Lung (tissue), 12 donors: Measurements from ENCODE around the gene IL3RA. TPM values are rescaled to one million over a fixed set of nuclear protein-coding genes. Genes with fewer than 3 reads are reported as not detected.
A peak's percentile ranks its signal among the peaks of the same experiment; 100 is the strongest.

Experiments used
- ATAC-seq: fragments of 200-7000 bp; cut with Tn5 transposase; one replicate; pipeline ENCODE4 v1.9.1; 2020; ENCODE audit warnings: moderate number of reproducible peaks; ENCODE audit not compliant: insufficient read depth, low FRiP score
- DNase-seq, 3 donors: peaks; one replicate each; pipeline ENCODE4 v3.0.0-alpha.2; 2013 to 2017
- H3K27ac ChIP-seq, 2 donors: one replicate each; pipeline ENCODE4 v1.5.1; 2013; ENCODE audit warnings: mild to moderate bottlenecking in 2 of 2, moderate library complexity in 2 of 2, control low read depth in 1 of 2, inconsistent platforms in 1 of 2, low read depth in 1 of 2, low read length in 1 of 2
- H3K27me3 ChIP-seq, 3 donors: one replicate each; pipeline ENCODE4 v1.5.1; 2013; ENCODE audit warnings: low read length in 2 of 3; ENCODE audit not compliant: control insufficient read depth in 3 of 3, insufficient read depth in 3 of 3
- H3K36me3 ChIP-seq, 4 donors: one replicate each; pipeline ENCODE4 v1.5.1; 2013; ENCODE audit warnings: low read length in 4 of 4, mild to moderate bottlenecking in 1 of 4, moderate library complexity in 1 of 4; ENCODE audit not compliant: control insufficient read depth in 4 of 4, insufficient read depth in 4 of 4
- H3K4me1 ChIP-seq, 5 donors: one replicate each; pipeline ENCODE4 v1.5.1; 2013; ENCODE audit warnings: low read length in 5 of 5, mild to moderate bottlenecking in 2 of 5, moderate library complexity in 1 of 5; ENCODE audit not compliant: control insufficient read depth in 5 of 5, insufficient read depth in 5 of 5
- H3K4me3 ChIP-seq: one replicate; pipeline ENCODE4 v1.5.1; 2013; ENCODE audit warnings: mild to moderate bottlenecking, control low read depth, moderate library complexity
- H3K9ac ChIP-seq, 2 donors: one replicate each; pipeline ENCODE4 v1.5.1; 2013; ENCODE audit warnings: low read length in 2 of 2, control low read depth in 1 of 2; ENCODE audit not compliant: insufficient read depth in 1 of 2
- H3K9me3 ChIP-seq, 4 donors: one replicate each; pipeline ENCODE4 v1.5.1; 2013; ENCODE audit warnings: low read length in 3 of 4, mild to moderate bottlenecking in 1 of 4, moderate library complexity in 1 of 4; ENCODE audit not compliant: control insufficient read depth in 4 of 4, insufficient read depth in 3 of 4
- WGBS, 2 donors: extraction: QIAGEN DNeasy Blood & Tissue Kit; methylation state at CpG; one replicate each; pipeline ENCODE4 v1.1.7; 2013; 5-methylcytosine and 5-hydroxymethylcytosine counted together
- polyA plus RNA-seq, 2 donors: library from polyadenylated mRNA; stranded (reverse); fragments of 200-250 nt; gene quantifications; one replicate each; pipeline ENCODE4 v1.2.1, GENCODE V29; 2013
- total RNA-seq, 2 donors: library from RNA; depleted of rRNA in 1 of 2; stranded (reverse); fragments of >200 nt in 1 of 2; gene quantifications; one replicate each; pipeline ENCODE4 v1.2.1, GENCODE V29; 2014 to 2021
- TF ChIP-seq, protein P1 (sequence below): IDR thresholded peaks from 2 replicates; pipeline ENCODE4 v1.5.1; 2012; ENCODE audit warnings: mild to moderate bottlenecking; ENCODE audit errors: control extremely low read depth, extremely low read depth
- donor health status: control.
- donor health status: control.
- donor health status: Bipolar disorder and iron deficiency.
- donor health status: healthy.
- donor health status: DM: yes; HTN: yes; CAD: no.

IL3RA gene
- total and polyA plus RNA-seq, 4 donors, result 19.2 to 52.2 (median 20.5) TPM

DNA sequence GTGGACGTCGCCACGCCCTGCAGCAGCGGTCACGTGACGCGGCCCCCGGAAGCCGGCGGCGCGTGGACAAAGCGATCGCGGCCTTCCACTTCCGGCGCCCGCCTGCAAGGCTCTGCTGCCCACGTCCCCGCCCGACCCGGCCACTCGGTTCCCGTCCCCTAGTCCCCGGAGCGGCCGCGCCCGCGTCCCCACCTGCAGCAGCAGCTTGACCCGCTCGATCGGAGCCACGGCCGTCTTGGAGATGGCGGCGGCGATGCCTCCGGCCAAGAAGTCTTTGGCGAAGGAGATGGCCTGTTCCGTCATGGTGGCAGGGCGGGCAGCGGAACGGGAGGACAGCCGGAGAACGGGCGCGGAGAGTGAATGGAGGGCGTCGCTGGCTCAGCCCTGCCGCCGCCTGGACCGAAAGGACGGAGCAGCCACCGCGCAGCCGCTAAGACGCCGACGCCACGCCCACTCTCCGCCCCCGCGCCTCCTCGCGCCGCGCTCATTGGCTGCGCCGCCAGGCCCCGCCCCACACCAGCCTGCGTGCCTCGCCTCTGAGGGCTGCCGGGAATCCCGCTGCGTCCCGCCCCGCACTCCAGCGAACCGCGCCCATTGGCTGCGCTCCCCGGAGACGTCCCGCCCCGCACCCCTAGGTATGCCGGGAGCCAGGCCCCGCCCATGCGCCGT is 55.3 kb downstream of the IL3RA start, which contains the start of gene SLC25A6:
SLC25A6 (minus strand) TSS at position 407 of the 669 bp plus-strand sequence; CDS start at position 303, 104 bp downstream.
- Histone ChIP-seq H3K9me3 (no peaks in the 10 kb centered on the region), H3K4me1 (peaks cover 0 to 25% (median 7%) of the 10 kb centered on the region in 5 donors)

DNA sequence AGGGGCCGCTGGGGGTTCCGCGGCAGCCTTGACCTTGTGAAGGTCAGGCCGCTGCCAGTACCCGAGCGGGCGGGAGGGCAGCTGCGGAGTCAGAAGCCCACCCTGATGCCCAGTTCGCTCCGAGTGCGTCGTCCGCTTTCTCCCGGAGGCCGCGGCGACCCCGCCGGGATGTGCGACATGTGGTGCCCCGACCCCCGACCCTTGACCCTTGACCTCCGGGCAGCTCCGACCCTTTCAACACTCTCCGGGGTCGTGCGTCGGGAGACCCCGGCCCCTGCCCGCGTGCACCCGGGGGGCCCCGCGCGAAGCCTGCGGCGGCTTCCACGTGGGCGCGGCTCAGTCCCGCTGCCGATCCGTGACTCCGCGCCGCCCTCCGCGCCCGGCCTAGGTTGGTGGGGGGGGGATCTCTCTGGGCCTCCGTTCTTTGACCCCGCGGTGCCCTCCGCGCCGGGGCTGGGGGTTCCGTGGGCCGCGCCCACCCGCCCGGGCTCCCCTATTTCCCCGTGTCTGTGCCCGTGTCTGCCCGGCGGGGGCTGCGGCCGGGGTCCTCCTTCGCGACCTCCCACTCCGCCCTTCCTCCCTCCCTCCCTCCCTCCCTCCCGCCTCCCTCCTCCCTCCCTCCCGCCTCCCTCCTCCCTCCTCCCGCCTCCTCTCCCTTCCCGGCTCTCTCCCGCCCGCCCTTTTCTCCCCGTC is 55.9 kb downstream of the IL3RA start:
- Histone ChIP-seq H3K27ac (peak overlapping the region; percentile 96 to 100), H3K9ac (peak overlapping the region in 1 of 2 donors; percentile 55), H3K36me3 (peaks cover 21 to 38% (median 31%) of the 10 kb centered on the region in 4 donors), H3K27me3 (no peaks in the 10 kb centered on the region), H3K4me1 (peaks cover 0 to 25% (median 7%) of the 10 kb centered on the region in 5 donors), H3K4me3 (peak overlapping the region; percentile 74), H3K9me3 (no peaks in the 10 kb centered on the region)
- peak; percentile 79 to 88 (median 86) for DNase-seq
- TF ChIP-seq, protein P1, sequence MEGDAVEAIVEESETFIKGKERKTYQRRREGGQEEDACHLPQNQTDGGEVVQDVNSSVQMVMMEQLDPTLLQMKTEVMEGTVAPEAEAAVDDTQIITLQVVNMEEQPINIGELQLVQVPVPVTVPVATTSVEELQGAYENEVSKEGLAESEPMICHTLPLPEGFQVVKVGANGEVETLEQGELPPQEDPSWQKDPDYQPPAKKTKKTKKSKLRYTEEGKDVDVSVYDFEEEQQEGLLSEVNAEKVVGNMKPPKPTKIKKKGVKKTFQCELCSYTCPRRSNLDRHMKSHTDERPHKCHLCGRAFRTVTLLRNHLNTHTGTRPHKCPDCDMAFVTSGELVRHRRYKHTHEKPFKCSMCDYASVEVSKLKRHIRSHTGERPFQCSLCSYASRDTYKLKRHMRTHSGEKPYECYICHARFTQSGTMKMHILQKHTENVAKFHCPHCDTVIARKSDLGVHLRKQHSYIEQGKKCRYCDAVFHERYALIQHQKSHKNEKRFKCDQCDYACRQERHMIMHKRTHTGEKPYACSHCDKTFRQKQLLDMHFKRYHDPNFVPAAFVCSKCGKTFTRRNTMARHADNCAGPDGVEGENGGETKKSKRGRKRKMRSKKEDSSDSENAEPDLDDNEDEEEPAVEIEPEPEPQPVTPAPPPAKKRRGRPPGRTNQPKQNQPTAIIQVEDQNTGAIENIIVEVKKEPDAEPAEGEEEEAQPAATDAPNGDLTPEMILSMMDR, result no peak
- ATAC-seq, result peak; percentile 39
- 0% methylated on average over 44 to 70 of the region's 76 CpGs for WGBS, 2 donors

More for the DNA sequence above, 55.3 kb downstream of the IL3RA start, which contains the start of gene SLC25A6:
- H3K36me3 ChIP-seq, result peaks cover 28 to 45% (median 37%) of the 10 kb centered on the region in 4 donors
- peak; percentile 98 to 99 (median 99) for DNase-seq
- peak within 1 kb of the TSS; percentile 97 to 100 for H3K27ac ChIP-seq
- H3K9ac ChIP-seq, result peak within 1 kb of the TSS; percentile 85 to 98
- TF ChIP-seq, protein P1, result no peak
- WGBS, 2 donors, result 0% methylated on average over 58 to 90 of the region's 90 CpGs
- ATAC-seq, result peak; percentile 97
- H3K27me3 ChIP-seq, result no peaks in the 10 kb centered on the region
- H3K4me3 ChIP-seq, result peak within 1 kb of the TSS; percentile 80

DNA sequence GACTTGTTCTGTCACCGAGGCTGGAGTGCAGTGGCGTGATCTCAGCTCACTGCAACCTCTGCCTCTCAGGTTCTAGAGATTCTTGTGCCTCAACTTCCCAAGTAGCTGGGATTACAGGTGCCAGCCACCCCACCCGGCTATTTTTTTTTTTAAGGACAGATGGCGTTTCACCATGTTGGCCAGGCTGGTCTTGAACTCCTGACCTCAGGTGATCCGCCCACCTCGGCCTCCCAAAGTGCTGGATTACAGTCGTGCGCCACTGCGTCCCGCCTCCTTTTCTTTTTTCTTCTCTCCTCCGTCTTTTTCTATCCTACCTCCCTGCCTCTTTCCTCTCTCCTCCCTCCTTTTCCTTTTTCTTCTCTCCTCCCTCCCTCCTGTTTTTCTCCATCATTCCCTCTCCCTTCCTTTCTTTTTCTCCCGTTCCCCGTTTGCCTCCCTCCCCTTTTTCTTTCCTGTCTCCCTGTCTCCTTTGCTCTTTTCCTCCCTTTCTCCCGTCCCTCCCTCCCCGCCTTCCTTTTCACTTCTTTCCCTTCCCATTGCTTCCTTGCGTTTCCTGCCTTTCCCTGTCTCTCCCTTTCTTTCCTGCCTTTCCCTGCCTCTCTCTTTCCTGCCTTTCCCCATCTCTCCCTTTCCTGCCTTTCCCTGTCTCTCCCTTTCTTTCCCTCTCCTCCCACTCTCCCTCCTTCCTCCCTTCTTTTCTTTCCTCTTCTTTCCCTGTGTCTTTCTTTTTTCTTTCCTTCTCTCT is 57.5 kb downstream of the IL3RA start:
- no peak overlapping the region for H3K9ac ChIP-seq
- no peaks in the 10 kb centered on the region for H3K27me3 ChIP-seq
- H3K9me3 ChIP-seq, result no peaks in the 10 kb centered on the region
- H3K36me3 ChIP-seq, result peaks cover 10 to 23% (median 17%) of the 10 kb centered on the region in 4 donors
- 76 to 82% methylated on average over 16 of the region's 16 CpGs for WGBS, 2 donors
- no peak for ATAC-seq
- no peak overlapping the region for H3K4me3 ChIP-seq
- peaks cover 0 to 25% (median 7%) of the 10 kb centered on the region in 5 donors for H3K4me1 ChIP-seq
- TF ChIP-seq, protein P1, result no peak
- no peak for DNase-seq
- no peak overlapping the region for H3K27ac ChIP-seq
